MM.1S (cell line): Measurements from ENCODE around the gene DTX4.
A peak's percentile ranks its signal among the peaks of the same experiment; 100 is the strongest.

ENCODE experiments used
- DNase-seq: peaks from one replicate; pipeline ENCODE4 v3.0.0-alpha.2; 2015
- H2AFZ ChIP-seq: fragments of 300-600 bp; sonication (generic); 2 replicates; pipeline ENCODE4 v1.6.0; 2016; ENCODE audit warnings: antibody characterized with exemption, low read length
- H3F3A ChIP-seq: fragments of 300-600 bp; sonication (generic); 2 replicates; pipeline ENCODE4 v1.6.1; 2016; ENCODE audit warnings: mild to moderate bottlenecking, antibody characterized with exemption, low read length, moderate library complexity, mixed read lengths; ENCODE audit not compliant: insufficient read depth
- H3K27ac ChIP-seq: fragments of 300-600 bp; sonication (generic); 2 replicates; pipeline ENCODE4 v1.5.1; 2016; ENCODE audit warnings: mild to moderate bottlenecking, low read length
- H3K27me3 ChIP-seq: fragments of 300-600 bp; sonication (generic); replicated peaks from 2 replicates; pipeline ENCODE4 v1.6.0; 2016; ENCODE audit warnings: low read length; ENCODE audit not compliant: insufficient read depth
- H3K36me3 ChIP-seq: fragments of 300-600 bp; sonication (generic); replicated peaks from 2 replicates; pipeline ENCODE4 v1.6.1; 2016; ENCODE audit warnings: mild to moderate bottlenecking, low read length, mixed read lengths; ENCODE audit not compliant: insufficient read depth
- H3K4me1 ChIP-seq: fragments of 300-600 bp; sonication (generic); 2 replicates; pipeline ENCODE4 v1.6.1; 2016; ENCODE audit warnings: low read length, mixed read lengths
- H3K4me2 ChIP-seq: fragments of 300-600 bp; sonication (generic); 2 replicates; pipeline ENCODE4 v1.6.0; 2016; ENCODE audit warnings: low read depth, low read length
- H3K4me3 ChIP-seq: fragments of 300-600 bp; sonication (generic); 2 replicates; pipeline ENCODE4 v1.5.1; 2016; ENCODE audit warnings: low read length, mixed read lengths
- H3K79me2 ChIP-seq: fragments of 300-600 bp; sonication (generic); 2 replicates; pipeline ENCODE4 v1.6.1; 2016; ENCODE audit warnings: mixed run types, low read length, mixed read lengths
- H3K9ac ChIP-seq: fragments of 300-600 bp; sonication (generic); 2 replicates; pipeline ENCODE4 v1.6.1; 2016; ENCODE audit warnings: low read length, mixed read lengths
- H3K9me2 ChIP-seq: fragments of 300-600 bp; sonication (generic); replicated peaks from 2 replicates; pipeline ENCODE4 v1.6.1; 2016; ENCODE audit warnings: mild to moderate bottlenecking, low read length, mixed read lengths; ENCODE audit not compliant: insufficient read depth
- H3K9me3 ChIP-seq: fragments of 300-600 bp; sonication (generic); replicated peaks from 2 replicates; pipeline ENCODE4 v1.6.1; 2016; ENCODE audit warnings: mild to moderate bottlenecking, low read length, mixed read lengths; ENCODE audit not compliant: insufficient read depth
- H4K20me1 ChIP-seq: fragments of 300-600 bp; sonication (generic); 2 replicates; pipeline ENCODE4 v1.6.1; 2016; ENCODE audit warnings: mild to moderate bottlenecking, low read length, moderate library complexity, mixed read lengths; ENCODE audit not compliant: insufficient read depth
- EZH2 ChIP-seq: fragments of 300-600 bp; sonication (generic); optimal IDR thresholded peaks from 2 replicates; pipeline ENCODE3; 2017; ENCODE audit warnings: low read depth, mild to moderate bottlenecking, antibody characterized with exemption, low read length, mixed read lengths
- EZH2phosphoT487 ChIP-seq: fragments of 300-600 bp; sonication (generic); IDR thresholded peaks from 2 replicates; pipeline ENCODE4 v1.6.1; 2018; ENCODE audit warnings: antibody characterized with exemption, low read length
- TF ChIP-seq, protein P1 (sequence below): fragments of 300-600 bp; sonication (generic); IDR thresholded peaks from 2 replicates; pipeline ENCODE4 v1.5.1; 2016; ENCODE audit warnings: antibody characterized with exemption, low read length, mixed read lengths

Gene DTX4

DNA sequence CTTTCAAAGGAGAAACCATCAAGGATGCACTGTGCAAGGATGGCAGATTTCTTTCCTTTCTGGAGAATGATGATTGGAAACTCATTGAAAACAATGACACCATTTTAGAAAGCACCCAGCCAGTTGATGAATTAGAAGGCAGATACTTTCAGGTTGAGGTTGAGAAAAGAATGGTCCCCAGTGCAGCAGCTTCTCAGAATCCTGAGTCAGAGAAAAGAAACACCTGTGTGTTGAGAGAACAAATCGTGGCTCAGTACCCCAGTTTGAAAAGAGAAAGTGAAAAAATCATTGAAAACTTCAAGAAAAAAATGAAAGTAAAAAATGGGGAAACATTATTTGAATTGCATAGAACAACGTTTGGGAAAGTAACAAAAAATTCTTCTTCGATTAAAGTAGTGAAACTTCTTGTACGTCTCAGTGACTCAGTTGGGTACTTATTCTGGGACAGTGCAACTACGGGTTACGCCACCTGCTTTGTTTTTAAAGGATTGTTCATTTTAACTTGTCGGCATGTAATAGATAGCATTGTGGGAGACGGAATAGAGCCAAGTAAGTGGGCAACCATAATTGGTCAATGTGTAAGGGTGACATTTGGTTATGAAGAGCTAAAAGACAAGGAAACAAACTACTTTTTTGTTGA is 19.5 kb upstream of the DTX4 start:
- Histone ChIP-seq H3K27me3 (no peaks in the 10 kb centered on the region), H3K4me2 (peak overlapping the region; percentile 58; the same call in 1 of the 2 replicates), H3K9ac (peak overlapping the region; percentile 16; the same call in 1 of the 2 replicates), H2AFZ (no peak overlapping the region), H3K9me3 (no peaks in the 10 kb centered on the region), H3K4me1 (peaks cover 35% of the 10 kb centered on the region), H3K27ac (peak overlapping the region; percentile 79), H3K4me3 (no peak overlapping the region), H3K79me2 (peaks cover 31% of the 10 kb centered on the region), H4K20me1 (peaks cover 7% of the 10 kb centered on the region; the same call in 1 of the 2 replicates), H3K9me2 (no peaks in the 10 kb centered on the region), H3F3A (peaks cover 25% of the 10 kb centered on the region), H3K36me3 (peaks cover 8% of the 10 kb centered on the region)
- DNase-seq: peak; percentile 62
- TF ChIP-seq EZH2phosphoT487 (no peak), EZH2 (no peak)
- TF ChIP-seq, protein P1, sequence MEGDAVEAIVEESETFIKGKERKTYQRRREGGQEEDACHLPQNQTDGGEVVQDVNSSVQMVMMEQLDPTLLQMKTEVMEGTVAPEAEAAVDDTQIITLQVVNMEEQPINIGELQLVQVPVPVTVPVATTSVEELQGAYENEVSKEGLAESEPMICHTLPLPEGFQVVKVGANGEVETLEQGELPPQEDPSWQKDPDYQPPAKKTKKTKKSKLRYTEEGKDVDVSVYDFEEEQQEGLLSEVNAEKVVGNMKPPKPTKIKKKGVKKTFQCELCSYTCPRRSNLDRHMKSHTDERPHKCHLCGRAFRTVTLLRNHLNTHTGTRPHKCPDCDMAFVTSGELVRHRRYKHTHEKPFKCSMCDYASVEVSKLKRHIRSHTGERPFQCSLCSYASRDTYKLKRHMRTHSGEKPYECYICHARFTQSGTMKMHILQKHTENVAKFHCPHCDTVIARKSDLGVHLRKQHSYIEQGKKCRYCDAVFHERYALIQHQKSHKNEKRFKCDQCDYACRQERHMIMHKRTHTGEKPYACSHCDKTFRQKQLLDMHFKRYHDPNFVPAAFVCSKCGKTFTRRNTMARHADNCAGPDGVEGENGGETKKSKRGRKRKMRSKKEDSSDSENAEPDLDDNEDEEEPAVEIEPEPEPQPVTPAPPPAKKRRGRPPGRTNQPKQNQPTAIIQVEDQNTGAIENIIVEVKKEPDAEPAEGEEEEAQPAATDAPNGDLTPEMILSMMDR: no peak

DNA sequence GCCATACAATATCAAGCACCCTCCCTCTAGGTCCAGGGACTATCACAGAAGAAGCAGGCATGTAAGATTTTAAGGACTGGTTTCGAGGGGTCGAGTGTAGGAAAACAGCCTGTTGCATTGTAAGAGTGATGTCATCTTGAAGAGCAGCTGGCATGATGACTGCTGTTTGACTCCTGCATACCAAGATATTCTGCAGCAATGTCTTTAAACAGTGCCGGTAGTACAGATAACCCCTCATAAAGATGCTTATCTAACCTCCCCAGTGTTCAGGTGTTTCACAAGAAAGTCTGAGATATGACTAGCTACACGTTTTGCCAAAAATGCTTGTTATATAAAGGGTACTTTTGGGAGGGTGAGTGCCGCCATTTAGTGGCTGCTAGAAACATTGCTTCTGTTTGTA is 17.3 kb upstream of the DTX4 start:
- no peak for DNase-seq
- no peak overlapping the region for H3K9ac ChIP-seq
- peaks cover 7% of the 10 kb centered on the region; the same call in 1 of the 2 replicates for H4K20me1 ChIP-seq
- H3K27ac ChIP-seq: no peak overlapping the region
- H3K4me3 ChIP-seq: no peak overlapping the region
- H3K9me2 ChIP-seq: no peaks in the 10 kb centered on the region
- TF ChIP-seq, protein P1: no peak
- no peak for TF ChIP-seq EZH2phosphoT487
- TF ChIP-seq EZH2: no peak
- no peak overlapping the region for H3K4me2 ChIP-seq
- peaks cover 25% of the 10 kb centered on the region for H3F3A ChIP-seq
- H3K79me2 ChIP-seq: peaks cover 17% of the 10 kb centered on the region
- H3K4me1 ChIP-seq: peaks cover 32% of the 10 kb centered on the region
- H3K27me3 ChIP-seq: no peaks in the 10 kb centered on the region
- H3K9me3 ChIP-seq: no peaks in the 10 kb centered on the region
- H3K36me3 ChIP-seq: no peaks in the 10 kb centered on the region; the same call in 1 of the 2 replicates
- H2AFZ ChIP-seq: no peak overlapping the region

DNA sequence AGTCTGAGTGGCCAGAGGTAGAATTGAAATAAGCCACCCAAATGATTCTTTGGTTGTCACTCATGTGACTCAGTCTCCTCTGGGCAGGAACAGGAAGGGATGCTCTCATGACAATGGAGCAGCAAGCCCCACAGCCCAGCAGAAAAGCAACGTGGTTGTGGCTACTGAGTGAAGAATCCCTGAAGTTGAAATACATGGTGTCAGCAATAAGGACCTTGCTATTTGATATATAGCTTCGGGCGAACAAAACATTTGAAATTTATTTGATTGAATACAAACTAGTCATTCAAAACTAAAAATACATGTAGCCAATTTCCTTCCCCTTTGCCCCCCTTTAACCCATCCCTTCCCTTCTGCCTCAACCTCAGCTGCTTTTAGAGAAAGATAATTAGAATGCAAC is 14.5 kb upstream of the DTX4 start:
- no peak for TF ChIP-seq EZH2
- TF ChIP-seq, protein P1: no peak
- TF ChIP-seq EZH2phosphoT487: no peak
- H3K9ac ChIP-seq: no peak overlapping the region

More for the DNA sequence above, 14.5 kb upstream of the DTX4 start:
- Histone ChIP-seq H3K4me3 (no peak overlapping the region), H2AFZ (no peak overlapping the region), H3F3A (peaks cover under 1% of the 10 kb centered on the region), H3K79me2 (peaks cover 11% of the 10 kb centered on the region), H3K27me3 (no peaks in the 10 kb centered on the region), H3K4me2 (no peak overlapping the region), H3K36me3 (no peaks in the 10 kb centered on the region; the same call in 1 of the 2 replicates), H4K20me1 (0 out of 2 replicates have a peak, but pooled peaks cover 4% of the 10 kb centered on the region), H3K27ac (no peak overlapping the region), H3K9me3 (no peaks in the 10 kb centered on the region), H3K4me1 (peaks cover 5% of the 10 kb centered on the region; the same call in 1 of the 2 replicates), H3K9me2 (no peaks in the 10 kb centered on the region)
- DNase-seq: no peak
